NOMO-1 treated with DMSO at 0.1 percent for 48 hours (cell line): ENCODE measurements around the gene SUMO3.
A peak's percentile ranks its signal among the peaks of the same experiment; 100 is the strongest.

Source experiments
- DNase-seq: peaks from one replicate; lab custom pipeline; 2025; ENCODE audit not compliant: unreplicated experiment; lab: John Stamatoyannopoulos, UW

SUMO3 gene

DNA sequence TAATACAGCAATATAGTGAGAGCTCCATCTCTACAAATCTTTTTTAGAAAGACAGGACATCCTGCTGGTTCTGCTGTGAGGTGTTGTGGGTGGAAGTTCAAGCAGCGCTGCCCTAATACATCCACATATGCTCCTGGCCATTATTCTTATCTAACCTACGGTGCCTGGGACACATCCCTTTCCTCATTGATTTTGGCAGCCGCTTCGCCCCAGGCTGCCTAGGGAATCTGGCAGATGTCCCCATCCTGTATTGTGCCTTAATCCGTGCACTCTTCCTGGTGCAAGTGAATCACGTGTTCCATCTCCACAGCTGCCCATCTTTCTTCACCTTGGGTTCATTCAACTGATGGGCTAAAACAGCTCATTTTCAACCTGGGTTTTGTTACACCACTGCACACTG is 13.1 kb downstream of the SUMO3 start:
- no peak for DNase-seq

DNA sequence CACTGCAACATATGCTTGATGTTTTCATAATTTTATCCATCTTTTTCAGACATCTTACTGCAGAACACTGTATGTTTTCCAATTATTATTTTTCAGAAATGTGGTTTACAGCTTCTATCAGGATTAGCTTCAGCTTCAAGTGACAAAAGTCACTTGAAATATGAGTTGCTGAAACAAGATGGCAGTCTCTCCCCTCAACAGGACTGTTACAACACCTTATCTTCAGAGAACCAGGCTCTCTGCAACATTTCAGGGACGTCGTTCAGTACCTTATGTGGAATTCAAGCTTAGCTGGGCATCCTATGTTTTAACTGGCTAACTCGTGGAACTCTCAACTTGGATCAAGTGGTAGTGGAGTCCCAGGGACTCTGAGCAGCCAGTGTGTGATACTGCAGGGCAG is 14.2 kb downstream of the SUMO3 start:
- DNase-seq: no peak

DNA sequence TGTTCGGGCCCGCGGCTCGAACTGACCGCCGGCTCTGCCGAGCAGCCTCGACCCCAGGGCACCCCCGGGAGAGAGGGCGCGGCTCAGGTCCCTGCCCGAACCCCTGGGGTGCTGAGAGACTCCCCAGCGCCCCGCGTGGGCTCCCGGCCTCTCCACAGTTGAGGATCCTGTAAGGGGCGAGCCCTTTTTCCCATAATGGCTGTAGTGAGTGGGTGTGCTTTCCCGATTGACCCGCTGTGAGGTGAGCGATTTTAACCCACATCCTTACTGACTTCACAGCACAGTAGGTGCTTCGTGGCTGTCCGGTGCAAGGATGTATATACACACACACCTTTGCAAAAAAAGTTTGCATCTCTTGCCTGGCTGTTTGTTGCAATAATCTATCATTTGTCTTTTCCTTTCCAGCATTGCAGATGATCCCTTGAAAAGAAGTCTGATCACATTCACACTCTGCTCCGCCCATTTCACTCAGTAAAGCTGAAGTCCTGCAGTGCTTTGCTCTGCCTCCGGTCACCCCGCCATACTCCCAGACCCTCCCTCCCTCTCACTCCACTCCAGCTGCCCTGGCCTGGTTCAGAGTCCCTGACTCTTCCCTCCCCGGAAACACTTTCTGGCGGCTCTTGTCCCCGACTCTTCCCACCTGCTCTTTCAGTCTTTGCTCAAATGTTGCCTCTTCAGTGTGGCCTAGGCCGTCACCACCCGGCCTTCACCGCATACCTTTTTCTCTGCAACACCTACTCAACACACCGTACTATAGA is 15.3 kb downstream of the SUMO3 start:
- peak; percentile 17 for DNase-seq

DNA sequence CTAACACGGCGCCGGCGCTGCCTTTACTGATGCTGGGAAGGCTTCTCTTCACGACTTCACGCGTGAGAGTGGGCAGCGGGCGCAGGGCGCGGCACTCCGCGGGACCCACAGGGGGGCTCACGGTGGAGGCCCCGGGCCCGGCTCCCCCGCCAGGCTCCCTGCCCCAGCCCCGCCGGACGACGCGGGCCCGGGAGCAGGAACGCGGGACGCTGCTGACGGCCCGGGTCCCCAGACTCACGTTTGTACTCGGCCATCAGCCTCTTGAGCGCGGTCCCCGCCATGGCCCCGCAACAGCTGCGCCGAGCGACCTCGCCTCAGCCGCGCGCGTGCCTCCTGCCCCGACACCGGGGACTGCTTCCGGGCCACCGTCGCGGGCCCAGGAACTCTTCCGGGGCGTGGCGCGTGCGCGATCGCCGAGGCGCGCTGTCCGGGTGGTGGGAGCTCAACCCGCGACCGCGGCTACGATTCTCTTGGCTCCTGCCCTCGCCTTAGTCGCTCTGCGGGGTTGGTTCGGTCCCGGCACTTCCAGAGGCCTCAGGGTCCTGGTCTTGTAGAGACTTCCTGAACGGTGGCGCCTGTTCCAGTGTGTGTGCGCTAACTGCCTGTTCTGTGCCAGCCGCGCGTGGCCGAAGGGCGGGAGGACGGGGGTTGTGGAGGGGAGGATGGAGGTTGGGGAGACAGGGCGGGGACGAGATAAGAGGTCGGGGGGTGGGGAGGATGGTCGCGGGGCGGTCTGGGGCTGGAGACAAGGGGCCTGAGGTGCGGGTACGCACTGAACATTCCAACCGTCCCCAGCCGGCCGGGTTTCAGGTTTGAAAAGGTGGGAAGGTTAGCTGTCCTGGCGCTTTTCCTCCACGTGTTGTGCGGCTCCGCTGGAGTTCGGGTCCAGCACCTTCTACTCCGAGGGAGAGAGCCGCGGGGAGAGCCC is 16.1 kb downstream of the SUMO3 start, which contains the start of gene UBE2G2:
UBE2G2 (minus strand) TSS at position 353 of the 928 bp plus-strand sequence; CDS start at position 281, 72 bp downstream.
- DNase-seq: peak; percentile 65

DNA sequence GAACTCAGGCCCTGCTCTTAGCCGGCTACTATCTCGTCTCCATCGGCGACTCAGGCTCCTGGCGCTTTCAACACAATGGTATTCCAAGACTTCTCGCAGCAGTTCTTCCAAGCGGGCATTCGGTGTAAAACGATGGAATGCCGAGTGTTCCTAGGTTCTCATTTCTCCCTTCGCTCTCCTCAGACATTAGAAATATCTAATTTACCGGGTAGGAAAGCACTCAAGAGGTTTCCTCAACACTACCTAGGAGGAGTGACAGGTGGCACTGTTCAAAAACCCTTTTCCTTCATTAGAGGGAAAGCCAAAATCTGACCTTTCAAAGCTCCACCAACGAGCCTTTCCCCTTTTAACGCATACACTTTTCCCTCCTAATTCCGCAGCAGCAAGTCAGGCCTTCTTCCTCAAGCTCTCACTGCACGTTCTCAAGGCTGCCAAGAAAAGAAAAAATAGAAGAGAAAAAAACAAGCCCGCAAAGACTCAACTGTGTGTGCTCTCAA is 16.8 kb downstream of the SUMO3 start:
- DNase-seq: peak; percentile 56

DNA sequence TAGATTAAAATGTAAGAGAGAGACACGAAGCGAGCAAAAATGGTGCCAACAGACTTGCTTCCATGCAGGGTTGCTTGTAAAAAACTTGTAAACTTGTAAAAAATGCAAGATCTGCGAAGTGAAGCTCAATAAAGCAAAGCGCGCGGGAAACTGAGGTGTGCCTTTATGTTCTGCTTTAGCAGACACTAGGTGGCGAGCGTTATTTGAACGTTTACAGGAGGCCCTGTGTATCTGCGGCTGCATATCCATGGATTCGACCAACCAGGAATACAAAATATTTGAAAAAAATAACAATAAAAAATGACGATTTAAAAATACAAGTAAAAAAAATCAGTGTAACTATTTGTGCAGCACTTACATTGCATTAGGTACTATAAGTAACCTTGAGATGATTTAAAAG is 17.8 kb downstream of the SUMO3 start:
- peak; percentile 16 for DNase-seq

- no peak for DNase-seq
Observed at GRCh38 chr21:44799646-44800045, 18.2 kb downstream of the SUMO3 start.

GRCh38 chr21:44797775-44798174 is 20.1 kb downstream of the SUMO3 start:
- DNase-seq: no peak

- no peak for DNase-seq
Observed at GRCh38 chr21:44795342-44795741, 22.5 kb downstream of the SUMO3 start.

DNA sequence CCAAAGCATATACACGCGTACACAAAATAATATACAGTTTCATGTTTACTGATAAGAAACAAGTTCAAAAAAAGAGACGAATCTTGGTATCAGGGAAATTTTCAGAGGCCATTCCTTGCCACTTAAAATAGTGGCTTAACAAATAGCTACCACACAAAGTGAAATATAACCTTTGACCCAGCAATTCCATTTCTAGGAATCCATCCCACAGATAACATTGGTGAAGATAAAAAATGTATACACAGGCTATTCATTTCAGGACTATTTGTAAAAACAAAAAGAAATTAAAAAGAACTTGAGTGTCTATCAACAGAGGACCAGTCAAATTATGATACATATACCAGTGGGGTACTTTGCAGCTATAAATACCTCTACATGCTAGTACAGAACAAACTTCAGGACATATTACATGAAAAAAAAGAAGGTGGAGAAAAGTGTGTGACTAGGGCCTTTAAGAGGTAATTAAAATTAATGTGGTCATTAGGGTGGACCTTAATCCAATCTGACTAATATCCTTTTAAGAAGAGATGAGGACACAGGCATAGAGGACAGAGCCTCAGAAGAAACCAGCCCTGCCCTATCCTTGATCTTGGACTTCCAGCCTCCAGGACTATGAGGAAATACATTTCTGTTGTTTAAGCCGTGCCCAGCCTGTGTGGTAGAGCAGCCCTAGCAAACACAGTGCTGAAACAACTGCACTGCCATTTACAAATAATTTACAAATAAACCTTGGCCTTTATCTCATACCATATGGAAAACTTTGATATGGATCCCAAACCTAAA is 24.1 kb downstream of the SUMO3 start:
- DNase-seq: no peak

- peak; percentile 45 for DNase-seq
Observed at GRCh38 chr21:44792702-44793591, 24.9 kb downstream of the SUMO3 start.

DNA sequence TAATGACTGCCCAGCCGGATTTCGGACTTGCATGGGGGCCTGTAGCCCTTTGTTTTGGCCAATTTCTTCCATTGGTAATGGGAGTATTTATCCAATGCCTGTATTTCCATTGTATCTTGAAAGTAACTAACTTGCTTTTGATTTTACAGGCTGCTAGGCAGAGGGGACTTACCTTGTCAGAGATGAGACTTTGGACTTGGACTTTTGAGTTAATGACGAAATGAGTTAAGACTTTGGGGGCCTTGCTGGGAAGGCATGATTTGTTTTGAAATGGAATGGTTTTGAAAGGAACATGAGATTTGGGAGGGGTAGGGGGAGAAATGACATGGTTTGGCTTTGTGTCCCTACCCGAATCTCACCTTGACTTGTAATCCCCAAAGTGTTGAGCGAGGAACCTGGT is 25.9 kb downstream of the SUMO3 start:
- no peak for DNase-seq

DNA sequence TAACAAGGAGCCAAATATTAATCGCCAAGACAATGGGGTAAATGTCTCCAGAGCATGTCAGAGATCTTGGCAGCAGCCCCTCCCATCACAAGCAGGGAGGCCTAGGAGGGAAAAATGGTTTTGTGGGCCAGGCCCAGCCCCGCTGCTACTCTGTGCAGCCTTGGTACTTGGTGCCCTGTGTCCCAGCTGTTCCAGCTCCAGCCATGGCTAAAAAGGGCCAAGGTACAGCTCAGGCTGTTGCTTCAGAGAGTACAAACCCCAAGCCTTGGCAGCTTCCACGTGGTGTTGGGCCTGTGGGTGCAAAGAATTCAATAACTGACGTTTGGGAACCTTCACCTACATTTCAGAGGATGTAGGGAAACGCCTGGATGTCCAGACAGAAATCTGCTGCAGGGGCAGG is 26.6 kb downstream of the SUMO3 start:
- no peak for DNase-seq

DNA sequence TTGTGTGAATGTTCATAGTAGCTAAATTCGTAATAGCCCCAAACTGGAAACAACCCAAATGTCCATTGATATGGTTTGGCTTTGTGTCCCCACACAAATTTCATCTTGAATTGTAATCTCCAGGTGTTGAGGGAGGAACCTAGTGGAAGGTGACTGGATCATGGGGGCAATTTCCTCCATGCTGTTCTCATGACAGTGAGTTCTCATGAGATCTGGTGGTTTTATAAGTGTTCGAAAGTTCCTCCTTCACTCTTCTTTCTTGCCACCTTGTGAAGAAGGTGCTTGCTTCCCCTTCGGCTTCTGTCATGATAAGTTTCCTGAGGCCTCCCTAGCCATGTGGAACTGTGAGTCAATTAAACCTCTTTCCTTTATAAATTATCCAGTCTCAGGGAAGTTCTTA is 27.5 kb downstream of the SUMO3 start:
- DNase-seq: no peak

DNA sequence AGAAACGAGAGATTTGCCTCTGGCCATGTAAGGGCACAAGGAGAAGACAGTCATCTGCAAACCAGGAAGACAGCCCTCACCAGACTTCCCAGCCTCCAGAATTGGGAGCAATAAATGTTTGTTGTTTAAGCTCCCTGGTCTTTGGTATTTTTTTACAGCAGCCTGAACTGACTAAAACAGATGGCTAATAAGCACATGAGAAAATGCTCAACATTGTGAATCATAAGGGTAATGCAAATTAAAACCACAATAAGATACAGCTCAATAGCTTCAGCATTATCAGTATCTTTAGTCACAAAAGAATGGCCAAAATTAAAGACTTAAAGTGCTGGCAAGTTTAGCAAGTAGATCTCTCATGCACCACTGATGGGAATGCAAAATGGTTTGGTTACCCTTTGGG is 28.0 kb downstream of the SUMO3 start:
- DNase-seq: no peak

- no peak for DNase-seq
Observed at GRCh38 chr21:44785620-44786335, 32.1 kb downstream of the SUMO3 start.

DNA sequence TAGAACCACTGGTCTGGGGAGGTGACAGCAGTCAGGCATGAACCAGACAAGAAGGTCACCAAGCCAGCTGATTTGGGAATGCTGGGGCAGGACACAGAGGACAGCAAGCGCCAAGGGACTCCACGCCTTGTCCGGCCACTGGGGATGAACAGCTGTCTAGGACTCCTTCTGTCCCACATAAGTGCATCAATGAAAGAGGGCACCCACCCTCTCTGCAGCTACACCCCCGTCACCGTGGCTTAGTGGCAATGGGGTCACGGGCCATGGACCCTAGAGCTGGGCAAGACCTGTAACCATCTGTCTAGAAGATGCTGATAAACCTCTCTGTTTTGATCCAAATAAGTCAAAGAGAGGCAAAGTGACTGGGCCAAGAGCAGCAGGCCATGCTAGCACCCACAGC is 33.1 kb downstream of the SUMO3 start:
- DNase-seq: no peak

GRCh38 chr21:44783020-44783696 is 34.7 kb downstream of the SUMO3 start:
- DNase-seq: no peak
